Choroid plexus epithelial cell (primary cell): ENCODE data around the gene MAJIN.

Experiments used
- DNase-seq: peaks from one replicate; pipeline ENCODE4 v3.0.0-alpha.2; 2010; ENCODE audit warnings: low read depth
- H3K4me3 ChIP-seq: 2 replicates; pipeline ENCODE4 v1.5.1; 2011; ENCODE audit warnings: low read depth, mild to moderate bottlenecking, control low read depth, low read length, moderate library complexity
- CTCF ChIP-seq: conservative IDR thresholded peaks from 2 replicates; pipeline ENCODE4 v1.5.1; 2011; ENCODE audit warnings: low read depth, mild to moderate bottlenecking, control low read depth, inconsistent platforms, low read length, moderate library complexity

Gene MAJIN

GRCh38 chr11:64924910-64925284 is 47.0 kb downstream of the MAJIN start:
- peak overlapping the region; percentile 82 for H3K4me3 ChIP-seq
- TF ChIP-seq CTCF = no peak
- DNase-seq = no peak

- no peak for TF ChIP-seq CTCF
- peak; percentile 96 for DNase-seq
- peak within 1 kb of the TSS; percentile 82 for H3K4me3 ChIP-seq
Measured at GRCh38 chr11:64923944-64924909, 47.7 kb downstream of the MAJIN start, which contains the start of gene PPP2R5B. Gene PPP2R5B (plus strand): TSS chr11:64924689. CDS start chr11:64925735, 1,046 bp downstream.

- no peak for DNase-seq
- no peak overlapping the region for H3K4me3 ChIP-seq
- no peak for TF ChIP-seq CTCF
Measured at GRCh38 chr11:64923151-64923661, 48.7 kb downstream of the MAJIN start.

- H3K4me3 ChIP-seq = no peak overlapping the region
- DNase-seq = no peak
- TF ChIP-seq CTCF = no peak
Measured at GRCh38 chr11:64921384-64921783, 50.5 kb downstream of the MAJIN start.

GRCh38 chr11:64920124-64920523 is 51.8 kb downstream of the MAJIN start:
- H3K4me3 ChIP-seq = no peak overlapping the region

GRCh38 chr11:64919627-64920026 is 52.3 kb downstream of the MAJIN start:
- no peak for DNase-seq
- no peak for TF ChIP-seq CTCF
- no peak overlapping the region for H3K4me3 ChIP-seq

More at GRCh38 chr11:64920124-64920523, 51.8 kb downstream of the MAJIN start:
- TF ChIP-seq CTCF = no peak
- no peak for DNase-seq
